ENCODE data around the gene GJC2.
A peak's percentile ranks its signal among the peaks of the same experiment; 100 is the strongest.

Gene GJC2

DNA sequence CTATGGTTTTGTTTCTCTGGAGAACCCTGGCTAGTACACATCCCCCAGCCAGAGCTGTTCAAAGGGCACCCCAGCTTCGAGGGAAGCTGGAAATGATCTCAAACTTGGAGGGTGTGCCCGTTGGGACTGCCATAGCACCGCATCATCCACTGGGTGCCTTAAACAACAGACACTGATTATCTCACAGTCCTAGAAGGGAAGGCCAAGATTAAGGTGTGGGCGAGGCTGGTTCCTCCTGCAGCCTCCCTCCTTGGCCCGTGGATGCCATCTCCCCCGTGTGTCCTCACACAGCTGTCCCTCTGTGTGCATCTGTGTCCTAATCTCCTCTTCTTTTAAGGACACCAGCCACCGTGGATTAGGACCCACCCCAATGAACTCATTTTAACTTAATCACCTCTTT lies 11.6 kb downstream of the GJC2 start:
- Histone ChIP-seq H3K27me3 (ENCODE audit: insufficient read depth, low read length) (no peaks in the 10 kb centered on the region), H3K4me3 (ENCODE audit: low read length) (no peak overlapping the region), H3K9me3 (ENCODE audit: low read length) (no peaks in the 10 kb centered on the region), H2AFZ (ENCODE audit: low read depth, low read length) (no peak overlapping the region), H3K4me1 (ENCODE audit: insufficient read depth, low read length) (peaks cover 2% of the 10 kb centered on the region), H3K36me3 (ENCODE audit: insufficient read depth, low read length) (no peaks in the 10 kb centered on the region)

GRCh38 chr1:228161866-228162265 lies 12.1 kb downstream of the GJC2 start:
- no peaks in the 10 kb centered on the region for H3K27me3 ChIP-seq (ENCODE audit: insufficient read depth, low read length)
- peaks cover 7% of the 10 kb centered on the region for H3K4me1 ChIP-seq (ENCODE audit: insufficient read depth, low read length)
- H2AFZ ChIP-seq (ENCODE audit: low read depth, low read length) = no peak overlapping the region
- no peak overlapping the region for H3K4me3 ChIP-seq (ENCODE audit: low read length)
- H3K9me3 ChIP-seq (ENCODE audit: low read length) = no peaks in the 10 kb centered on the region
- H3K36me3 ChIP-seq (ENCODE audit: insufficient read depth, low read length) = no peaks in the 10 kb centered on the region

GRCh38 chr1:228162286-228163006 lies 12.7 kb downstream of the GJC2 start:
- Histone ChIP-seq H3K4me3 (ENCODE audit: low read length) (no peak overlapping the region), H2AFZ (ENCODE audit: low read depth, low read length) (no peak overlapping the region), H3K4me1 (ENCODE audit: insufficient read depth, low read length) (peaks cover 8% of the 10 kb centered on the region), H3K9me3 (ENCODE audit: low read length) (no peaks in the 10 kb centered on the region), H3K36me3 (ENCODE audit: insufficient read depth, low read length) (no peaks in the 10 kb centered on the region), H3K27me3 (ENCODE audit: insufficient read depth, low read length) (no peaks in the 10 kb centered on the region)

- H2AFZ ChIP-seq (ENCODE audit: low read depth, low read length) = no peak overlapping the region
- H3K4me3 ChIP-seq (ENCODE audit: low read length) = no peak overlapping the region
- peaks cover 8% of the 10 kb centered on the region for H3K4me1 ChIP-seq (ENCODE audit: insufficient read depth, low read length)
- H3K27me3 ChIP-seq (ENCODE audit: insufficient read depth, low read length) = no peaks in the 10 kb centered on the region
- H3K9me3 ChIP-seq (ENCODE audit: low read length) = no peaks in the 10 kb centered on the region
- peaks cover 2% of the 10 kb centered on the region for H3K36me3 ChIP-seq (ENCODE audit: insufficient read depth, low read length)
Observed at GRCh38 chr1:228163007-228163753, 13.4 kb downstream of the GJC2 start.

DNA sequence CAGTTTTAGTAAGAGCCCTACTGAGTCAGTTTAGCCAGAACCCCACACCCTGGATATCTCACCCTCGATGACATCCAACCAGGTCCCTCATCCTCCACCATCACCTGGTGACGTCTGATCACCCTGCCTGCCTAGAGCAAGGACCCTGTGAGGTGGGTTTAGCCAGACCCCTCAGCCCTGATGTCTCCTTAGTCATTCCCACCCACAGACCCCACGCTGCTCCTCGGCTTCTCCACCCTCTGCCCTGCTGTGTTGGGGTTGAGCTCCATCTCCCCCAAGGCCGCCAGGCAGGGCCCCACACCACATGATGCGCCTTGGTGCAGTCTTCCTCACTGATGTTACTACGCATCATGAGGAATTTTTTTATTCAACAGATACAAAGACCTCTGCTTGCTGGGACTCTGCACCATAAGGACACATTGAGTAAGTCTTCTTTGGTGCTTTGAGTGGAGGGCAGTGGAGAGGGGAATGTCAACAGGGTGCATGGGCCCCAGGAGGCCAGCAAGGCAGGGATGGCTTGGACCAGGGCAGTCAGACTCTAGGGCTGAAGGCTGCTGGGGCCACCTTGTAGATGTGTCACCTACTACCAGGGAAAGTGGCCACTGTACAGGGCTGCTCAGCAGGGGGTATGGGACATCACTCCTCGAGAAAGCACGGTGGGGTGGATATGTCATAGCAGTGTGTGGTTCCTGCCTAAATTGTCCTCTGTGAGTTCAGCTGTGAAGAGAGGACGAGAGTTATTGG lies 14.2 kb downstream of the GJC2 start:
- peaks cover 5% of the 10 kb centered on the region for H3K36me3 ChIP-seq (ENCODE audit: insufficient read depth, low read length)
- no peaks in the 10 kb centered on the region for H3K27me3 ChIP-seq (ENCODE audit: insufficient read depth, low read length)
- H3K9me3 ChIP-seq (ENCODE audit: low read length) = no peaks in the 10 kb centered on the region
- no peak overlapping the region for H3K4me3 ChIP-seq (ENCODE audit: low read length)
- H2AFZ ChIP-seq (ENCODE audit: low read depth, low read length) = no peak overlapping the region
- H3K4me1 ChIP-seq (ENCODE audit: insufficient read depth, low read length) = peaks cover 8% of the 10 kb centered on the region

- Histone ChIP-seq H3K36me3 (ENCODE audit: insufficient read depth, low read length) (peaks cover 5% of the 10 kb centered on the region), H3K27me3 (ENCODE audit: insufficient read depth, low read length) (no peaks in the 10 kb centered on the region), H2AFZ (ENCODE audit: low read depth, low read length) (no peak overlapping the region), H3K4me3 (ENCODE audit: low read length) (peak overlapping the region; percentile 73), H3K4me1 (ENCODE audit: insufficient read depth, low read length) (peaks cover 8% of the 10 kb centered on the region), H3K9me3 (ENCODE audit: low read length) (no peaks in the 10 kb centered on the region)
Observed at GRCh38 chr1:228164561-228165371, 15.0 kb downstream of the GJC2 start.

DNA sequence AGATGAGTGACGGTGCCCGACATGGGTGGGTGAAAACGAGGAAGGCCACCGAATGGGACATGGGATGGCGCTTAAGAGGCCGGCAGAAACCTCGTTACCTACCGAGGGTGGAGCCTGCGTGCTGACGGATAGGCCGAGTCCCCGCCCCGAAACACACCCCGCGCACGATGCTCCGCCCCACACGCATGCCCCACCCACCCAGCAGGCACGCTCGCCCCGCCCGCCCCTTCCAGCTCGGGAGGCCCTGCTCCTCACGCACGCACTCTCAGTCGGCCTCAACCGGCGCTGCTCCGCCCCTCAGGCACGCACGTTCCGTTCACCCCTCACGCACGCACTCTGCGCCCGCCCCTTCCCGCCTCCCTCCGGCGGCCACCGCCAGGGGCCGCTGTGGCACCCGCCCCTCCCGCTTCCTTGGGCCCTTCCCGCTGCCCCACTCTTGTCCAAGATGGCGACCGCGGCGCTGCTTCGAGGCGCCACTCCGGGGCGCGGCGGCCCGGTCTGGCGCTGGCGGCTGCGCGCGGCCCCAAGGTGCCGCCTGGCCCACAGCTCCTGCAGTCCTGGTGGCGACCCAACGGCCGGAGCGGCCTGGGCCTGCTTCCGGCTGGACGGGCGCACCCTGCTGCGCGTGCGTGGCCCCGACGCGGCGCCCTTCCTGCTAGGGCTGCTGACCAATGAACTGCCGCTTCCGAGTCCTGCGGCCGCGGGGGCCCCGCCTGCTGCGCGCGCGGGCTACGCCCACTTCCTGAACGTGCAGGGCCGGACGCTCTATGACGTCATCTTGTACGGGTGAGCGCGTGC lies 15.8 kb downstream of the GJC2 start, which contains the start of gene IBA57:
Gene IBA57 (plus strand): TSS at position 433 of the 798 bp plus-strand sequence. CDS start 13 bp downstream, at position 446.
- H2AFZ ChIP-seq (ENCODE audit: low read depth, low read length) = peak within 1 kb of the TSS; percentile 23
- H3K4me1 ChIP-seq (ENCODE audit: insufficient read depth, low read length) = peaks cover 8% of the 10 kb centered on the region
- H3K9me3 ChIP-seq (ENCODE audit: low read length) = no peaks in the 10 kb centered on the region
- peak within 1 kb of the TSS; percentile 73 for H3K4me3 ChIP-seq (ENCODE audit: low read length)
- peaks cover 5% of the 10 kb centered on the region for H3K36me3 ChIP-seq (ENCODE audit: insufficient read depth, low read length)
- H3K27me3 ChIP-seq (ENCODE audit: insufficient read depth, low read length) = no peaks in the 10 kb centered on the region

DNA sequence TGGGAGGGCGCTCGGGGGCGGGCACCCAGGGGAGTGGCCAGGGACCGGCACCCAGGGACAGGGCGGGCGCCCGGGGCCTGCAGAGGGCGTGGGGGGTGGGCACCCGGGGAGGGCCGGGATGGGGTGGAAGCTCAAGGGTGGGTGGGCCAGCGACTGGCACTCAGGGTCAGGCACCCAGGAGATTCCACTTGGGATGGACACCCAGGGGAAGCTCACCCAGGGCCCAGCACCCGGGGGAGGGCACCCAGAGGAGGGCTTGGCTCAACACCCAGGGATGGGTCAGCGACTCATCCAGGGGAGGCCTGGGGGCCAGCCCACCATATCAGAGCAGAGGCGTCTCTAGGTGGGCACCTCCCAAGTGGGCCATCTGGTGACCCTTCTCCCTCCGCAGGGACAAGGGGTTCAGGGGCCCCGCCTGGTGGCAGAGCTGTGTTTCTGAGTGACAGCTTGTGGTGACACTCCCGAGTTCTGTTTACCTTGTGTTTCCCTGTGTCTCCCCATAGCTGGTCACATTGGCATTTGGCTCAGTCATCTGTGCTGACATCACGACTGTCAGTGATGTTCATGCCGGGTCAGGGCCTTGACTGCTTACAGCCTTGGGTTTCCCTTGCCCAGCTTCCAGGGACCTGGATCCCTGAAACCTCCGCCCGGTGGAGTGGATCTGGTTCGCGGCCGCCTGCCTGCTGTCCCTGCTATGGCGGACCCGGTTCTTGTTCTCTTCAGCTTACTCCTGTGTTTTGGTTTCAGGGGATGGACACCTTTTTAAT lies 16.6 kb downstream of the GJC2 start:
- Histone ChIP-seq H3K27me3 (ENCODE audit: insufficient read depth, low read length) (no peaks in the 10 kb centered on the region), H3K4me1 (ENCODE audit: insufficient read depth, low read length) (peaks cover 8% of the 10 kb centered on the region), H3K4me3 (ENCODE audit: low read length) (peak overlapping the region; percentile 72), H2AFZ (ENCODE audit: low read depth, low read length) (peak overlapping the region; percentile 23), H3K9me3 (ENCODE audit: low read length) (no peaks in the 10 kb centered on the region), H3K36me3 (ENCODE audit: insufficient read depth, low read length) (peaks cover 5% of the 10 kb centered on the region)

- Histone ChIP-seq H2AFZ (ENCODE audit: low read depth, low read length) (no peak overlapping the region), H3K9me3 (ENCODE audit: low read length) (no peaks in the 10 kb centered on the region), H3K4me3 (ENCODE audit: low read length) (no peak overlapping the region), H3K36me3 (ENCODE audit: insufficient read depth, low read length) (peaks cover 5% of the 10 kb centered on the region), H3K27me3 (ENCODE audit: insufficient read depth, low read length) (no peaks in the 10 kb centered on the region), H3K4me1 (ENCODE audit: insufficient read depth, low read length) (peaks cover 8% of the 10 kb centered on the region)
Observed at GRCh38 chr1:228168563-228169270, 19.0 kb downstream of the GJC2 start.

DNA sequence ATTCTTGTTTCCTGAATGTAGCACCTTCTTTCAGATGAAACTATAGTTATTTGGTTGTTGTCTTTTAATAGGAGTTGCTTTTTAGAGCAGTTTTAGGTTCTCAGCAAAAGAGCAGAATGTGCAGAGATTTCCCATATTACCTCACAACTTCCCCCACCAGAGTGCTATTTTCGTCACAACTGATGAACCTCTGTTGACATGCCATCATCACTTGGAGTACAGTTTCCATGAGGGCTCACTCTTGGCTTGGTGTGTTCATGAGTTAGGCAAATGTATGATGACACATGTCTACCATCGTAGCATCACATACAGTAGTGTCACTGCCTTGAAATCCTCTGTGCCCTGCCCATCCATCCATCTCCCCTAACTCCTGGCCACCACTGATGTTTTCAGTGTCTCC lies 19.6 kb downstream of the GJC2 start:
- Histone ChIP-seq H3K4me3 (ENCODE audit: low read length) (no peak overlapping the region), H3K9me3 (ENCODE audit: low read length) (no peaks in the 10 kb centered on the region), H2AFZ (ENCODE audit: low read depth, low read length) (no peak overlapping the region), H3K36me3 (ENCODE audit: insufficient read depth, low read length) (peaks cover 5% of the 10 kb centered on the region), H3K4me1 (ENCODE audit: insufficient read depth, low read length) (peaks cover 8% of the 10 kb centered on the region), H3K27me3 (ENCODE audit: insufficient read depth, low read length) (no peaks in the 10 kb centered on the region)

DNA sequence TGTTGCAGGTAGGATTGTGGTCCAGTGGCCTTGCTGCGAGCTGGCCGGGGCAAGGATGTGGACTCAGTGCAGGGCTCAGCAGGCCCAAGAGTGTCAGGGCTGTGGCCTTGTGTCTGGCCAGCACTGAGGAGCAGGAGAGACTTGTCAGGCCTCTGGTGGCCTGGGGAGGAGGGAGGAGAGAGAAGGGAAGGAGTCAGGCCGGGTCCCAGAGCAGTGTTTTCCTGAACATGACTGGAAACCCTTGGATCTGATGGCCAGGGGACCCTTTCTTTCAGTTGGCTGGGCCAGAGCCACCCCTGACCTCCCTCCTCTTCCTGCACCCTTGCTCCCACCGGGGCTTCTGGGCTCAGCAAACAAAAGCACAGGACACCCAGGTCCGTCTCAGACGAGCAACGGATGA lies 20.9 kb downstream of the GJC2 start:
- Histone ChIP-seq H2AFZ (ENCODE audit: low read depth, low read length) (no peak overlapping the region), H3K36me3 (ENCODE audit: insufficient read depth, low read length) (peaks cover 13% of the 10 kb centered on the region), H3K27me3 (ENCODE audit: insufficient read depth, low read length) (no peaks in the 10 kb centered on the region), H3K4me3 (ENCODE audit: low read length) (no peak overlapping the region), H3K9me3 (ENCODE audit: low read length) (no peaks in the 10 kb centered on the region), H3K4me1 (ENCODE audit: insufficient read depth, low read length) (peaks cover 6% of the 10 kb centered on the region)
